A549 (cell line): ENCODE data around the gene CRLF3.

ENCODE experiments used
- CHD2 ChIP-seq: fragments of 150-350 bp; IDR thresholded peaks from 2 replicates; pipeline ENCODE4 v1.6.1; 2014; ENCODE audit warnings: low read length; ENCODE audit not compliant: partially characterized antibody
- EP300 ChIP-seq, 2 experiments: fragments of >200 bp; sonication (Bioruptor Twin); formaldehyde crosslinking; IDR thresholded peaks; 2 replicates in 1 of 2; 3 replicates in 1 of 2; pipeline ENCODE4 v1.6.1; 2016 to 2017
- TF ChIP-seq, protein P1 (sequence below): fragments of >200 bp; sonication (Bioruptor Twin); formaldehyde crosslinking; IDR thresholded peaks from 3 replicates; pipeline ENCODE4 v1.5.1; 2016

- no peak for TF ChIP-seq CHD2
- TF ChIP-seq, protein P1, sequence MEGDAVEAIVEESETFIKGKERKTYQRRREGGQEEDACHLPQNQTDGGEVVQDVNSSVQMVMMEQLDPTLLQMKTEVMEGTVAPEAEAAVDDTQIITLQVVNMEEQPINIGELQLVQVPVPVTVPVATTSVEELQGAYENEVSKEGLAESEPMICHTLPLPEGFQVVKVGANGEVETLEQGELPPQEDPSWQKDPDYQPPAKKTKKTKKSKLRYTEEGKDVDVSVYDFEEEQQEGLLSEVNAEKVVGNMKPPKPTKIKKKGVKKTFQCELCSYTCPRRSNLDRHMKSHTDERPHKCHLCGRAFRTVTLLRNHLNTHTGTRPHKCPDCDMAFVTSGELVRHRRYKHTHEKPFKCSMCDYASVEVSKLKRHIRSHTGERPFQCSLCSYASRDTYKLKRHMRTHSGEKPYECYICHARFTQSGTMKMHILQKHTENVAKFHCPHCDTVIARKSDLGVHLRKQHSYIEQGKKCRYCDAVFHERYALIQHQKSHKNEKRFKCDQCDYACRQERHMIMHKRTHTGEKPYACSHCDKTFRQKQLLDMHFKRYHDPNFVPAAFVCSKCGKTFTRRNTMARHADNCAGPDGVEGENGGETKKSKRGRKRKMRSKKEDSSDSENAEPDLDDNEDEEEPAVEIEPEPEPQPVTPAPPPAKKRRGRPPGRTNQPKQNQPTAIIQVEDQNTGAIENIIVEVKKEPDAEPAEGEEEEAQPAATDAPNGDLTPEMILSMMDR, result no peak
- TF ChIP-seq EP300 (IDR thresholded peaks at IDR 0.05), result no peak
Observed at GRCh38 chr17:30858556-30859250, 34.2 kb upstream of the CRLF3 start.
